ENCODE measurements around the gene PRIMA1. TPM values are rescaled to one million over a fixed set of nuclear protein-coding genes. Genes with fewer than 3 reads are reported as not detected.

The PRIMA1 gene
- polyA plus RNA-seq, 1 experiment: not detected

DNA sequence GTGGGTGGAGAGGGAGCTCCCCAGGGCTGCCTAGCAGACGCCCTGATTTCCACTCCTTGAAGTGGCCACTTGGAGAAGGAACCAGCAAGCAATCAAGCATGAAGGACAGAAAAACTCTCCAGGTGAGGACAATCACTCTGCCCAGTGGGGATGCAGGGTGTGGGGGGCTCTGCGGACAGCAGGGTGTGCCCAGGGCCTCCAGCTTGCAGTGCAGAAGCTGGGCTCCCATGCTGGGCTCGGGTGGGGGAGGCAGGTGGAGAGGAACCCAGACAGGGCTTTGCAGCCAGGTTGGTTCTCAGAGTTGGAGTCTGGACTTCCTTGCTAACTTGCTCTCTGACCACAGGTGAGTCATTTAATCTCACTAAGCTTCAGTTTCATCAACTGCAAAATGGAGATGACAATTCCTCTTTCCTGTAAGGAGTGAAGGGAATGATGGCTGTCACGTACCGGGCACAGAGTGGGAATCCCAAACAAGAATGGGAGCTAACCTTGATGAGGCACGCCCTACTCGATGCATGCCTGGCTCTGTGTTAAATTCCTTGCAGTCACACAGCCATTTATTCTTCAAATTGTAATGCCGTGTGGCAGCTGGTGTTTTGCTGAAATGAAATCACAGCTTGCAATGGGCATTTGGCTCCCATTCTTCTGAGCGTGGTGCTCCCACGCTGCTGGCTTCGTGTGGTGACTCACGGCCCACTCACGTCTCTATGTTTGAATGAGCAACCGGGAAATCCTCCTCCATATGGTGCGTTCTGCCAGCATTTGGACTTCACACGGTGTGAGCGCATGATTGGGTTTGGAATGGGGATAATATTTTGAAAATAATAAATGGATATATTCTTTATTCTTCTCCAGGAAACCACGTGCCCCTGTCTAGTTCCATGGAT is 75.2 kb downstream of the PRIMA1 start:
- TF ChIP-seq, protein P1, sequence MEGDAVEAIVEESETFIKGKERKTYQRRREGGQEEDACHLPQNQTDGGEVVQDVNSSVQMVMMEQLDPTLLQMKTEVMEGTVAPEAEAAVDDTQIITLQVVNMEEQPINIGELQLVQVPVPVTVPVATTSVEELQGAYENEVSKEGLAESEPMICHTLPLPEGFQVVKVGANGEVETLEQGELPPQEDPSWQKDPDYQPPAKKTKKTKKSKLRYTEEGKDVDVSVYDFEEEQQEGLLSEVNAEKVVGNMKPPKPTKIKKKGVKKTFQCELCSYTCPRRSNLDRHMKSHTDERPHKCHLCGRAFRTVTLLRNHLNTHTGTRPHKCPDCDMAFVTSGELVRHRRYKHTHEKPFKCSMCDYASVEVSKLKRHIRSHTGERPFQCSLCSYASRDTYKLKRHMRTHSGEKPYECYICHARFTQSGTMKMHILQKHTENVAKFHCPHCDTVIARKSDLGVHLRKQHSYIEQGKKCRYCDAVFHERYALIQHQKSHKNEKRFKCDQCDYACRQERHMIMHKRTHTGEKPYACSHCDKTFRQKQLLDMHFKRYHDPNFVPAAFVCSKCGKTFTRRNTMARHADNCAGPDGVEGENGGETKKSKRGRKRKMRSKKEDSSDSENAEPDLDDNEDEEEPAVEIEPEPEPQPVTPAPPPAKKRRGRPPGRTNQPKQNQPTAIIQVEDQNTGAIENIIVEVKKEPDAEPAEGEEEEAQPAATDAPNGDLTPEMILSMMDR (IDR thresholded peaks at IDR 0.05; ENCODE audit: insufficient read depth, low read depth, low read length): no peak
- H3K36me3 ChIP-seq (ENCODE audit: control insufficient read depth, insufficient read depth, low read length): no peaks in the 10 kb centered on the region
- DNase-seq (ENCODE audit: low read depth): no peak
- ChIA-PET POLR2A (interaction anchor here (0.7 kb wide), 1 partner anchor 35 kb away, joined by 3 read pairs; no protein-coding TSS in a partner anchor), CTCF (no interaction called here)
- H3K27me3 ChIP-seq (ENCODE audit: control insufficient read depth, insufficient read depth, low read length): no peaks in the 10 kb centered on the region
- no peak overlapping the region for H3K4me3 ChIP-seq (ENCODE audit: low read depth, low read length)

DNA sequence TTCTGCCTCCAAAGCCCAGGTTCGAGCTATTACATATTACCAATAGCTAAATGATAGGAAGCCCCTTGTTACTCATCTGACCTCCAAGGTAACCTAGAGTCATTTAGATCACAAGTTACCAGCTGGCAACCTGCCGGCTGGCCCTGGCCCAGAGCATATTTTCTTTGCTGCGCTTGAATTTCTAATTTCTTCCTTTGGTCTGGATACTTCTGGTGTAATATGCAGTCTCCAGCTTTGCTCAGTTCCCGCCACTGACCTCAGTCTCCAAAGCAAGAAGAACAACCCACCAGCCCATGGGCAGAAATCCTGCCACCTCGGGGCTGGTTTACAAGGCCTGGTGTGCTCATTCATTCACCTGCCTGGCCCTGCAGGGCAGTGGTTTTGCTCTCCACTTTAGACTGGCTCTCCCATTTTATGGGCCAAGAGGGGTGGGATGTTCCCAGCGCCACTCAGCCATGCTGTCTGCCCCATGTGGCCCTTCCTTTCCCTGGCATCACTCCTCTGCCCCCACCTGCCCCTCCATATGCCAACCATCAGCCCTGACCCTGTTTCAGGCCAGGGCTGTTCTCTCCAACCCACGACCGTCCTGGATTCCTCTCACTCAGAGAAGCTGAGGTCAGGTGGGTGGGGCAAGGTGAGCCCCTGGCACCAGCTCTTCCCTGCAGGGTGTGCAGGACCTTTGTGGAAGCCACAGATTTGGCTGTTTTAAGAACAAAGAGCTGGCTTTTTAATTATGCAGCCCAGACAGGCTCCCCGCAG is 76.0 kb downstream of the PRIMA1 start:
- Histone ChIP-seq H3K36me3 (ENCODE audit: control insufficient read depth, insufficient read depth, low read length) (no peaks in the 10 kb centered on the region), H3K27me3 (ENCODE audit: control insufficient read depth, insufficient read depth, low read length) (no peaks in the 10 kb centered on the region), H3K4me3 (ENCODE audit: low read depth, low read length) (no peak overlapping the region)
- TF ChIP-seq, protein P1 (IDR thresholded peaks at IDR 0.05; ENCODE audit: insufficient read depth, low read depth, low read length): no peak
- DNase-seq (ENCODE audit: low read depth): no peak
- ChIA-PET POLR2A (interaction anchor here (0.7 kb wide), 1 partner anchor 35 kb away, joined by 3 read pairs; no protein-coding TSS in a partner anchor), CTCF (no interaction called here)

DNA sequence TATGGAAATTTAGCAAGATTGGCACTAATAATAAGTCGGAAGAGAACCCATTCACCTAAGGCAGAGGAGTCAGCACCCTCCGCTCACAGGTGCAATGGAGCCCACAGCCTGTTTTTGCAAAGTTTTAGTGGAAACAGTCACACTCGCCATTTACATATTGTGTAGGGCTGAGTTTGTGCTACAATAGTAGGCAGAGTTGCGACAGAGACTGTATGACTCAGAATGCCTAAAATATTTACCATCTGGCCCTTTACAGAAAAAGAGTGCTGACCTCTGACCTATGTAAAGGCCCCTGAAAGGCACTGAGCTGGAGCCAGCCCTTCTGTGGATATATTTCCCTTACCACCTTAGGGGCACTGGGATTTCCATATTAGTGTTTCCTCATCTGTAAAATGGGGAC is 79.0 kb downstream of the PRIMA1 start:
- POLR2A ChIA-PET: no interaction called here
- no peak overlapping the region for H3K4me3 ChIP-seq (ENCODE audit: low read depth, low read length)
- H3K36me3 ChIP-seq (ENCODE audit: control insufficient read depth, insufficient read depth, low read length): no peaks in the 10 kb centered on the region
- TF ChIP-seq, protein P1 (IDR thresholded peaks at IDR 0.05; ENCODE audit: insufficient read depth, low read depth, low read length): no peak
- no peak for DNase-seq (ENCODE audit: low read depth)
- H3K27me3 ChIP-seq (ENCODE audit: control insufficient read depth, insufficient read depth, low read length): no peaks in the 10 kb centered on the region
- CTCF ChIA-PET: no interaction called here

DNA sequence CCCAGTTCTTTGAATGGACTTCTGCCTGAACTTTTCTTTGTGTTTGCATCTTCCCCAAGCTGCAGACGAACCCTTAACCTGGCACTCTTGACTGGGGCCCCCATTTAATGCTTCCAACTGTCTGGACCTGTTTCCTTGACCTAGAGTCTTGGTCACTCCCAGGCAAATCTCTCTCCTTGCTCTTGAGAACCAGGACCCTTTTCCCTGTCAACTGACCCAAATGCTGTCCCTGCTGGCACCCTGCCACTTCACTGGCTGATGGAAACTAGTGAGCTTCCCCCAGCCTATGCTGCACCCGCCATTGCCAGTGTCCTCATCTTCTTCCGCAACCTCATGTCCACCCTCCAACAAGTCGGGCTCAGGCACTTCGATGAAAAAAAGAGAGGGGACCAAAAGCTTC is 79.5 kb downstream of the PRIMA1 start:
- ChIA-PET CTCF (no interaction called here), POLR2A (no interaction called here)
- Histone ChIP-seq H3K27me3 (ENCODE audit: control insufficient read depth, insufficient read depth, low read length) (no peaks in the 10 kb centered on the region), H3K36me3 (ENCODE audit: control insufficient read depth, insufficient read depth, low read length) (no peaks in the 10 kb centered on the region), H3K4me3 (ENCODE audit: low read depth, low read length) (no peak overlapping the region)
- TF ChIP-seq, protein P1 (IDR thresholded peaks at IDR 0.05; ENCODE audit: insufficient read depth, low read depth, low read length): no peak
- DNase-seq (ENCODE audit: low read depth): no peak

DNA sequence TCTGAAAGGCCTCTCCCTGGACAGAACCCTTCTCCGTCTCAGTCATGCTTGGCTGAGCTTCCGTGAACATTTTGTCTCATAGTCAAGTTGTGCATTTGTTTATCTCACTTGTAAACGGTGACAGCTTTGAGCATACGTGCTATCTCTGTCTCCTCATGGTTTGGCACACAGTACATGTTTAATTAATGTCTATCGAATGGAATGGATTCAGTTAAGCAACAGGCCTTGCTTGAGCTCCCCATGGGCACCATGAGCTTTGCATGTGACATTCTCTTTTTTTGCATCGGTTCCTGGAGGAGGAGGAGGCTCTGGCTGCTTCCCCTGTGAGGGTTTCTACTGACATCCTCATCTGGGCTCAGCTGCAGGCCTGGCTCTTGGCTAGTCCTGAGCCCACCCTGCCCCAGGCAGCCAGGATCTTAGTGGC is 80.0 kb downstream of the PRIMA1 start:
- TF ChIP-seq, protein P1 (IDR thresholded peaks at IDR 0.05; ENCODE audit: insufficient read depth, low read depth, low read length): no peak
- Histone ChIP-seq H3K36me3 (ENCODE audit: control insufficient read depth, insufficient read depth, low read length) (no peaks in the 10 kb centered on the region), H3K4me3 (ENCODE audit: low read depth, low read length) (no peak overlapping the region), H3K27me3 (ENCODE audit: control insufficient read depth, insufficient read depth, low read length) (no peaks in the 10 kb centered on the region)
- DNase-seq (ENCODE audit: low read depth): no peak
- CTCF ChIA-PET: no interaction called here
- POLR2A ChIA-PET: no interaction called here
